OCI-LY1 (cell line): ENCODE results near the gene LIMS1.

Experiments used
- H2AFZ ChIP-seq: fragments of 200-600 bp; sonication (generic), shearing (Covaris generic); 2 replicates; pipeline ENCODE4 v1.6.0; 2014; ENCODE audit warnings: antibody characterized with exemption, mild to moderate bottlenecking, low read length
- H3F3A ChIP-seq: fragments of 200-600 bp; sonication (generic), shearing (Covaris generic); 2 replicates; pipeline ENCODE4 v1.6.0; 2014; ENCODE audit warnings: mild to moderate bottlenecking, antibody characterized with exemption, low read length, moderate library complexity; ENCODE audit not compliant: insufficient read depth
- H3K27ac ChIP-seq: fragments of 200-600 bp; sonication (generic); 2 replicates; pipeline ENCODE4 v1.5.1; 2014; ENCODE audit warnings: low read length, mixed run types, mild to moderate bottlenecking, low read depth; ENCODE audit not compliant: poor library complexity, severe bottlenecking
- H3K27me3 ChIP-seq: fragments of 200-600 bp; sonication (generic); 2 replicates; pipeline ENCODE4 v1.6.0; 2014; ENCODE audit warnings: antibody characterized with exemption, mild to moderate bottlenecking, low read length, moderate library complexity; ENCODE audit not compliant: insufficient read depth
- H3K36me3 ChIP-seq: fragments of 200-600 bp; sonication (generic); 2 replicates; pipeline ENCODE4 v1.6.1; 2014; ENCODE audit warnings: mild to moderate bottlenecking, antibody characterized with exemption, low read length, moderate library complexity, mixed read lengths; ENCODE audit not compliant: insufficient read depth
- H3K4me1 ChIP-seq: fragments of 200-600 bp; sonication (generic); 2 replicates; pipeline ENCODE4 v1.5.1; 2014; ENCODE audit warnings: mild to moderate bottlenecking, low read length, moderate library complexity; ENCODE audit not compliant: insufficient read depth, severe bottlenecking
- H3K4me2 ChIP-seq: fragments of 200-600 bp; sonication (generic), shearing (Covaris generic); 2 replicates; pipeline ENCODE4 v1.6.1; 2014; ENCODE audit warnings: low read length
- H3K4me3 ChIP-seq: fragments of 200-600 bp; sonication (generic); 2 replicates; pipeline ENCODE4 v1.5.1; 2014; ENCODE audit warnings: low read length, low read depth, mild to moderate bottlenecking, mixed read lengths; ENCODE audit not compliant: poor library complexity, severe bottlenecking
- H3K79me2 ChIP-seq: fragments of 200-600 bp; shearing (Covaris generic); 2 replicates; pipeline ENCODE4 v1.6.1; 2016; ENCODE audit warnings: mixed run types, low read length, mixed read lengths; ENCODE audit not compliant: insufficient read depth
- H3K9ac ChIP-seq: fragments of 200-600 bp; sonication (generic), shearing (Covaris generic); 2 replicates; pipeline ENCODE4 v1.6.1; 2014; ENCODE audit warnings: mild to moderate bottlenecking, low read length, mixed read lengths
- H3K9me2 ChIP-seq: fragments of 200-600 bp; sonication (generic), shearing (Covaris generic); 2 replicates; pipeline ENCODE4 v1.6.1; 2014; ENCODE audit warnings: low read depth, mild to moderate bottlenecking, low read length, mixed read lengths
- H3K9me3 ChIP-seq: fragments of 200-600 bp; shearing (Covaris generic); 2 replicates; pipeline ENCODE4 v1.6.1; 2014; ENCODE audit warnings: low read length, mixed read lengths
- H4K20me1 ChIP-seq: fragments of 200-600 bp; sonication (generic), shearing (Covaris generic); 2 replicates; pipeline ENCODE4 v1.6.0; 2016; ENCODE audit warnings: mild to moderate bottlenecking, low read length; ENCODE audit not compliant: insufficient read depth
- EZH2 ChIP-seq: fragments of 200-600 bp; sonication (generic), shearing (Covaris generic); IDR thresholded peaks from 2 replicates; pipeline ENCODE4 v1.8.0; 2017; ENCODE audit warnings: borderline replicate concordance, mixed run types, mild to moderate bottlenecking, antibody characterized with exemption, low read length, moderate library complexity, mixed read lengths
- TF ChIP-seq, protein P1 (sequence below): fragments of 200-600 bp; sonication (generic), shearing (Covaris generic); IDR thresholded peaks from 2 replicates; pipeline ENCODE4 v1.5.1; 2017; ENCODE audit warnings: mild to moderate bottlenecking, antibody characterized with exemption, low read length, moderate library complexity, mixed read lengths

The LIMS1 gene, protein sequence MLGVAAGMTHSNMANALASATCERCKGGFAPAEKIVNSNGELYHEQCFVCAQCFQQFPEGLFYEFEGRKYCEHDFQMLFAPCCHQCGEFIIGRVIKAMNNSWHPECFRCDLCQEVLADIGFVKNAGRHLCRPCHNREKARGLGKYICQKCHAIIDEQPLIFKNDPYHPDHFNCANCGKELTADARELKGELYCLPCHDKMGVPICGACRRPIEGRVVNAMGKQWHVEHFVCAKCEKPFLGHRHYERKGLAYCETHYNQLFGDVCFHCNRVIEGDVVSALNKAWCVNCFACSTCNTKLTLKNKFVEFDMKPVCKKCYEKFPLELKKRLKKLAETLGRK

GRCh38 chr2:108533832-108534583 is at the start of gene LIMS1:
Gene LIMS1, plus strand, starts transcription at chr2:108534470. Its CDS starts 93 bp downstream, at chr2:108534563.
- H3K27ac ChIP-seq, result peak within 1 kb of the TSS; percentile 52
- H3K36me3 ChIP-seq, result no peaks in the 10 kb centered on the region
- no peaks in the 10 kb centered on the region for H3K27me3 ChIP-seq
- H3K9ac ChIP-seq, result peak within 1 kb of the TSS; percentile 81
- no peaks in the 10 kb centered on the region for H4K20me1 ChIP-seq
- TF ChIP-seq EZH2, result no peak
- TF ChIP-seq, protein P1, sequence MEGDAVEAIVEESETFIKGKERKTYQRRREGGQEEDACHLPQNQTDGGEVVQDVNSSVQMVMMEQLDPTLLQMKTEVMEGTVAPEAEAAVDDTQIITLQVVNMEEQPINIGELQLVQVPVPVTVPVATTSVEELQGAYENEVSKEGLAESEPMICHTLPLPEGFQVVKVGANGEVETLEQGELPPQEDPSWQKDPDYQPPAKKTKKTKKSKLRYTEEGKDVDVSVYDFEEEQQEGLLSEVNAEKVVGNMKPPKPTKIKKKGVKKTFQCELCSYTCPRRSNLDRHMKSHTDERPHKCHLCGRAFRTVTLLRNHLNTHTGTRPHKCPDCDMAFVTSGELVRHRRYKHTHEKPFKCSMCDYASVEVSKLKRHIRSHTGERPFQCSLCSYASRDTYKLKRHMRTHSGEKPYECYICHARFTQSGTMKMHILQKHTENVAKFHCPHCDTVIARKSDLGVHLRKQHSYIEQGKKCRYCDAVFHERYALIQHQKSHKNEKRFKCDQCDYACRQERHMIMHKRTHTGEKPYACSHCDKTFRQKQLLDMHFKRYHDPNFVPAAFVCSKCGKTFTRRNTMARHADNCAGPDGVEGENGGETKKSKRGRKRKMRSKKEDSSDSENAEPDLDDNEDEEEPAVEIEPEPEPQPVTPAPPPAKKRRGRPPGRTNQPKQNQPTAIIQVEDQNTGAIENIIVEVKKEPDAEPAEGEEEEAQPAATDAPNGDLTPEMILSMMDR, result no peak
- no peaks in the 10 kb centered on the region for H3F3A ChIP-seq
- peak within 1 kb of the TSS; percentile 92 for H3K4me2 ChIP-seq
- peaks cover 7% of the 10 kb centered on the region for H3K79me2 ChIP-seq
- H3K9me3 ChIP-seq, result no peaks in the 10 kb centered on the region
- H2AFZ ChIP-seq, result peak within 1 kb of the TSS; percentile 13
- no peaks in the 10 kb centered on the region for H3K9me2 ChIP-seq
- H3K4me1 ChIP-seq, result peaks cover 28% of the 10 kb centered on the region
- H3K4me3 ChIP-seq, result peak within 1 kb of the TSS; percentile 92

GRCh38 chr2:108485253-108485652 is 49.0 kb upstream of the LIMS1 start:
- no peaks in the 10 kb centered on the region for H3K79me2 ChIP-seq
- H3K36me3 ChIP-seq, result peaks cover 67% of the 10 kb centered on the region
- H3K27me3 ChIP-seq, result no peaks in the 10 kb centered on the region
- no peaks in the 10 kb centered on the region for H3F3A ChIP-seq
- H4K20me1 ChIP-seq, result no peaks in the 10 kb centered on the region
- no peak overlapping the region for H3K4me3 ChIP-seq
- H3K9ac ChIP-seq, result no peak overlapping the region
- H2AFZ ChIP-seq, result no peak overlapping the region
- no peaks in the 10 kb centered on the region for H3K4me1 ChIP-seq
- no peaks in the 10 kb centered on the region for H3K9me2 ChIP-seq
- TF ChIP-seq EZH2, result no peak
- TF ChIP-seq, protein P1, result no peak
- no peak overlapping the region for H3K4me2 ChIP-seq
- no peak overlapping the region for H3K27ac ChIP-seq
- H3K9me3 ChIP-seq, result no peaks in the 10 kb centered on the region

- TF ChIP-seq, protein P1, result no peak
- TF ChIP-seq EZH2, result no peak
- Histone ChIP-seq H3K36me3 (peaks cover 54% of the 10 kb centered on the region), H3F3A (no peaks in the 10 kb centered on the region)
These were observed 43.7 kb upstream of the LIMS1 start for GRCh38 chr2:108490506-108491122.

More at GRCh38 chr2:108490506-108491122, 43.7 kb upstream of the LIMS1 start:
- no peaks in the 10 kb centered on the region for H3K9me2 ChIP-seq
- no peak overlapping the region for H3K4me3 ChIP-seq
- no peak overlapping the region for H3K27ac ChIP-seq
- H3K4me1 ChIP-seq, result no peaks in the 10 kb centered on the region
- no peaks in the 10 kb centered on the region for H3K9me3 ChIP-seq
- H3K79me2 ChIP-seq, result no peaks in the 10 kb centered on the region
- no peak overlapping the region for H3K4me2 ChIP-seq
- no peak overlapping the region for H3K9ac ChIP-seq
- no peaks in the 10 kb centered on the region for H4K20me1 ChIP-seq
- no peak overlapping the region for H2AFZ ChIP-seq
- no peaks in the 10 kb centered on the region for H3K27me3 ChIP-seq
